Stimulated activated CD4-positive, alpha-beta T cell treated with anti-CD3 and anti-CD28 coated beads, Interleukin-4, amount 100 ng/mL, for 4 hours (primary cell): ENCODE results near the gene RNMT.
"Not testable (repeated sequence)": the region's sequence is repeated elsewhere in the genome, so short reads cannot be mapped to it uniquely, and the experiment has no call there.

Experiments used
- DNase-seq, 2 experiments: peaks; one replicate each; pipeline ENCODE4 v3.0.0-alpha.2; 2020

RNMT gene

DNA sequence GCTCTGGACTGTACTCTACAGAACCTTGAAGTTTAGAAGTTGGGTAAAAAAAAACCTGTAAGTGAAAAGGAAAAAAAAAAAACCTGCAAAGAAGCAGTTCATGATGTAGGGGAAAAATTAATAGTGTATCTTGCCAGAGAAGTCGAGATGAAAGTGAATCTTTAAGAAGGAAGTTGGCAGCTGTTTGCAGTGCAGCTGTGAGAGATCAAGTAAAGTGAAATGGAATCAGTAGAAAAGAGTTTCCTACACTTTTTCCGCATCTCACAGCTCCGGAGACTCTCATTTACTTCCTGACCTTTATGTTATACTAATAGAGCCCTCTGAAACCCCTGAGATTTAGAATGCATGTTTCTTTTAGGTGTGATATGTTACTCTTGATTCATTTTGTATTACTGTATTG, 19.2 kb downstream of the RNMT start:
- no peak for DNase-seq

GRCh38 chr18:13746633-13747032, 20.2 kb downstream of the RNMT start:
- DNase-seq: no peak

DNA sequence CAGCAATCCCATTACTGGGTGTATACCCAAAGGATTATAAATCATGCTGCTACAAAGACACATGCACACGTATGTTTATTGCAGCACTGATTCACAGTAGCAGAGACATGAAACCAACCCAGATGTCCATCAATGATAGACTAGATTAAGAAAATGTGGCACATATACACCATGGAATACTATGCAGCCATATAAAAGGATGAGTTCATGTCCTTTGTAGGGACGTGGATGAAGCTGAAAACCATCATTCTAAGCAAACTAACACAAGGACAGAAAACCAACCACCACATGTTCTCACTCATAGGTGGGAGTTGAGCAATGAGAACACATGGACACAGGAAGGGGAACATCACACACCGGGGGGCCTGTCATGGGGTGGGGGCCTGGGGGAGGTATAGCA, 25.1 kb downstream of the RNMT start:
- DNase-seq: not testable (repeated sequence)

GRCh38 chr18:13756261-13756660, 29.8 kb downstream of the RNMT start:
- no peak for DNase-seq

DNA sequence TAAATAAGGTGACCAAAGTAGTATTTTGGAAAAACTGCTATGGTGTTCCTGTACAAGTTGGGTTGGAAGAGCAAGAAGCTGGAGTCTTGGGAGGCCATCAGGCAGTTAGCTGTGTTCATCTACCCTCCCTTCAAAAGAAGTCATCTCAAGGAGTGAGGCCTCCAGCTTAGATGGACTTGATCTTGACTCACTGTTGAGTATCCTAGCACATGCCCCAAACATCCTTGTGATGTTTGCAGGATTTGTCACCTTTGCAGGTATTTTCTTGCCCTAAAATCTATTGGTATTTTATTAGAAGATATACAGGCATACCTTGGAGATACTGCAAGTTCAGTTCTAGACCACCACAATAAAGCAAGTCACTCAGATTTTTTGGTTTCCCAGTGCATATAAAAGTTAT, 30.2 kb downstream of the RNMT start:
- DNase-seq: no peak

DNA sequence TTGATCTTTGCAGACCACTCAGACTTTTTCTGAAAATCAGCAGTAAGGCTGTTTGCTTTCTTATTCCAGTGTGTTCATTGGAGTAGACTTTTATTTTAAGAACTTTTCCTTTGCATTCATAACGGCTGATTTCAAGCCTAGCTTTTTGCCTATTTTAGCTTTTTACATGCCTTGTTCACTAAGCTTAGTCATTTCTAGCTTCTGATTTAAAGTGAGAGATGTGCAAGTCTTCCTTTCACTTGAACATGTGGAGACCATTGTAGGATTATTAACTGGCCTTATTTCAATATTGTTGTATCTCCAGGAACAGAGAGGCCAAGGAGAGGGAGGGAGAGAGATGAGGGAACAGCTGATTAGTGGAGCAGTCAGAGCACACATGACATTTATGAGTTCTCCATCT, 32.1 kb downstream of the RNMT start:
- DNase-seq: no peak

DNA sequence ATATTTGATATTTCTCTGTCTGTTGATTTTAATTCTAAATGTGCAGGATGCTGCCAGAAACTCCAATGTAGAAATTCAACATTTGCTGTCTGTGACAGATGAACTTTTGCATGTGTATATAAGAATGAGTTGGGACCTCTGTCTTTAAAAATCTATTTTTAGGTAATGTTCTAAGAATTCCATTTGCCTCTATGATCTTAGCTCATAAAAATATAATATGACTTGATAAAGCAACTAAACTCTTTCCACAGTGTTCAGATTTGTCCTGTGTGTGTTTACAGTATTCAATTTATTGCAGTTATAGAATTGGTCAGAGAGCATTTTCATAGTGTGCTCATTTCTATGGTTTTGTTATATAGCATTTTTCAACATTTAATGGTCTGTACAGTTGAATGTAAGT, 33.6 kb downstream of the RNMT start:
- DNase-seq: no peak

DNA sequence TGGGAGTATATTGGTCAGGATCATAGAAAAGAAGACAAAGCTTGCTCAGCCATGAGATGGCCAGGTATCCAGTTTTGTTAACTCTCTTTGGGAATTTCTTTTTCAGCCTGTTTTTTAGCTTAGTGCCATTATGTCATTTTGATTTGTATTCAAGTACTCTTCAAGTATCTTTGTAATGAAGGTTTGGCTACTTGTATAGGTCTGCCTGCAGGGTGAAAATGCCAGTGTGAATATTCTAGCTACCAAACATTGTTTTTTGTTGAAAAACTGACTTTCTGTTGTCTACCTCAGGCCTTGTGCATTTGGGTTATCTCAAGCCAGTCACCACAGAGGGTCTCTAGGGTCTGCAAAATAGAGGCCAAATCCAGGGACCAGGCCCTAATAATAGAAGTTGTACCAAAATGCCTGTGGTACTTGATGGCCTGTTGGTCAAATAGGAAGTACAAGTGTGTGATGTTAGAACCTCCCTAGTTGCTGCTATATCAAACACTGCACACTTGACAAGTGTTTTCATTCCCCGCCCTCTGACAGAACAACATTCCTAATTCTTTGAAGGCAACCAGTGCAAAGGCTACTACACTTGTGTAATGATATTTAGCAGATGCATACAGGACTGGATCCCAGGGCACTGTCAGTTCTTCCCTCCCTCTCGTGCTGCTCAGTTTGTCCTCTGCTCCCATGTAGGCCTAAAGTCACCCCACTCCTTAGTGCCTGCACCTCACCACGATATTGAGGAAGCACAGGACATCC, 36.4 kb downstream of the RNMT start:
- no peak for DNase-seq

GRCh38 chr18:13775058-13775457, 48.6 kb downstream of the RNMT start:
- no peak for DNase-seq

DNA sequence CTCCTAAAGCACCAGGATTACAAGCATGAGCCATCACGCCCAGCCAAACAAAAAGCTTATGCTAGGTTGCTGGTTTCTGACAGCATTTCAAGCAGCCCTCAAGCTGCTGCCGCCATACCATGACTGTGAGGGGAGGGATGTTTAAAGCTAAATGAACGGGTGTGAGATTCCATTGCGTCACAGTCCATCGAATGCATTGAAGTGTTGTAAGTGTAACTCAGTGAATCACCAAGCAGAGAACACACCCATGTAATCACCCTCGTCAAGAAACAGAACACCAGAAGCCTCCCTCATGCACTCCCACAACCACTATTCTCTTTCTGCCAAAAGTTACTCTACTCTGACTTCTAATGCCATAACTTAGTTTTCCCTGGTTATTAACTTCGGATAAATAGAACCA, 64.7 kb downstream of the RNMT start:
- DNase-seq: no peak

DNA sequence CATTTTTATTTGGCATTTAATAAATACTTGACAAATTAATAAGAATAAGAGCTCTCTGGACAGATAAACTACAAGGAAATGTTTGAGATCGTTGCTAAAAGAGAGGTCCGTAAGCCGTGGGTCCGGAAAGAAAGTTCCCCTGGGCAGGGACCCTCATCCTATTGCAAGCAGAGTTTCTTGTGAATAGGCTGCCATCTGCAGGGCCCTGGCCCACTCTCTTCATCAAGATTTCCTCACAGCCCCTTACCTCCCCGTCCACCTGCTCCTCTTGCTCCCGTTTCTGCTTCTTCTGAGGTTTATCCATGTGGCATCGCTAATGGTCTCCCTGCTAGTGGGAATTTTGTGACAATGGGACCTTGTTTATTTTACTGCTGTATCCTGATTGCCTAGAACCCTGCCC, 67.3 kb downstream of the RNMT start:
- no peak for DNase-seq

DNA sequence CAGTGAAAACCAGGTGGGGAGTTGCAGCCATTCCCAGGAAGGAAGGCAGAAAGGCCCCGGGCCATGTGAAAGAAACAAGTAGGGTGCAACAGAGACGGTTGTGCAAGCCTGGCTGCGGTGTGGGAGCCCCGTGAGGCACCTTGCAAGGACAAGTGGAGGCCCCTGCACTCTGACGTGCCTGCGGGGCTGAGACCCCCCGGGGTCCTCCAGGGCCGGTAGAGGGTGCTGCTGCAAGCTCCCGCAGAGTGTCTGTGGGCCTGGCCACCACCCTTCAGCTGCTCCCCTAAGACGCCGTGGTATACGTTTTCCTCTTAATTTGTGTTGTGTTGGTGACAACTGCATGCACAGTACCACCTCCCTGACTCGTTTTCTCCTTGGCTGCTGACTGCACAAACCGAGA, 70.0 kb downstream of the RNMT start:
- DNase-seq: no peak

- no peak for DNase-seq
These were observed 70.7 kb downstream of the RNMT start for GRCh38 chr18:13797157-13797611.

GRCh38 chr18:13799396-13799795, 72.9 kb downstream of the RNMT start:
- DNase-seq: no peak

DNA sequence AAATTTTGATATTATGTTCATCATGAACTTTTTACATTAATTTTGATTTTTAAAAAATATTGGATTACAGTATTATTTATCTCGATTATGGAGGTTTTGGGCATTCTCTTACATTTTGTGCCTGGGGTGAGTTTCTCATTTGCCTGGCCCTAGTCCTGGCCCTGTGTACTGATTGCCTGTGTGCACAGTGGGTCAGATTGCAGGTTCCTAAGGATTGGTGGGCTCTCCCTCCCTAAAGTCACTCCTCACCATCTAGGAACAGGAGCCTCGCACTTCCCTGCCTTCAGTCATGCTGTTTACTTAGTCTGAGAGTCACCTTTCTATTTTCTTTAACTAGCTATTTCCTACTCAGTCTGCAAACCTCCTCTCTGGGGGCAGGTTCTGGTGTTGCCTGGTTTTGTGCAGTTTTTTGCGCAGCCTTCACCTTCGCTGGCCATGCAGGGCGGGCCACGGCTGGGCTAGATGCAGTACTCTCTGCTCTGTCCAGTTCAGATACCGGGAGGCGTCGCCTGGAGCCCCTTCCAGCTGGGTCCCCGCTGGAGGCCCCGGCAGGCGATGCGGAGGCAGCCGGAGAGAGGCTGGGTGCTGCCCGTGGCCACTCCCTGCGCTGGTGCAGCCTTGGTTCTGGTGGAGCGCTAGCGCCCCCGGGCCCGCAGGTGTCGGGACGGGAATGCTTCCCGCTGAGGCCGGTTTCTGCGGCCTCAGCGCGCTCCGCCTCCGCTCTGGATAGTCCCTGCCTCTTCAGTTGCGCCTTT, 74.2 kb downstream of the RNMT start:
- DNase-seq: peak; percentile 31 to 36

- no peak for DNase-seq
These were observed 74.8 kb downstream of the RNMT start for GRCh38 chr18:13801260-13801601.

DNA sequence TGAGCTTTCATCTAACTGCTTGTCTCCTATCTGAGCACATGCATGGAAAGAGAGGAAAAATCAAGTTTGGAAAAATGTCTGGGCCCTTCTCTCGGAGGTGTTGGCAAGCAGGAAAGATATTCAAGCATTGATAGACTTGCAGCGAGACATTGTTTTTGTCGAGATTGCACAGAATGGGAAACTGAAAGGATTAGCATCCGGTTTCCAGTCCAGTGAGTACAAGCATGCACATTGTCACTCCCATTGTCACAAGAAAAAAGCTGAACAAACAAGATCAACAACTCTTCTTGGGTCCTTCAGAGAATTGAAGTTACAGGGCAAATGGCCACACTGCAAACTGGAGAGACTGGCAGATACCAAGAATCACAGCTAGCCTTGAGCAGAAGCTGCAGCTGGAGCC, 77.8 kb downstream of the RNMT start:
- no peak for DNase-seq

DNA sequence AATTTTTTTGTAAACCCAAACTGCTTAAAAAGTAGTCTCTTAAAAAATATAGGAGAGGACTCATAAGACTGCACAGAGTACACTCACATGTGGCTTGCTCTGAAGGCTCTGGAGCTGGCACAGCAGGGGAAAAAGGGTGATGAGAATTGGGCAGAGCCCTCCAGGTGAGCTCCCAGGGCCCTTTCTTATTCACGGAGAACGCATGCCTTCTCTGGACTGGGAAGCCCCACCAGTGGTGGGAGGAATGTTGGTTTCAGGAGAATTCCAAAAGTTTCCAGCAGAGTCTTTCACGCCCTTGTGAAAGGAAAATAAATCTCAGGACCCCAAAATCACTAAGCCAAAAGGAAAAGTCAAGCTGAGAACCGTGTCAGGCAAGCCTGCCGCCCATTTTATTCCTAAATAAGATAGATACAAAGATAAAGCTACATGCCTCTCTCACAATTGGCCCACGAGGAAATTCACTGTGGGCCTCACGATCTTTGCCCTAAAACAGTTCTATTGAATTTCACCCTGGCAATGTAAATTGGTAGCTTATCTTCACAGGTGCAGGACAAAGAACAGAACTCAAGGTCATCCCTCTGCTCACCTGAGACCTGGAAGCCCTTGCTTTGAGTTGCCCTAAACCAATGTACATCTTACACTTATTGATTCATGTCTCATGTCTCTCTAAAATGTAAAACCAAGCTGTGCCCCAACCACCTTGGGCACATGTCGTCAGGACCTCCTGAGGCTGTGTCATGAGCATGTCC, 82.0 kb downstream of the RNMT start:
- no peak for DNase-seq

DNA sequence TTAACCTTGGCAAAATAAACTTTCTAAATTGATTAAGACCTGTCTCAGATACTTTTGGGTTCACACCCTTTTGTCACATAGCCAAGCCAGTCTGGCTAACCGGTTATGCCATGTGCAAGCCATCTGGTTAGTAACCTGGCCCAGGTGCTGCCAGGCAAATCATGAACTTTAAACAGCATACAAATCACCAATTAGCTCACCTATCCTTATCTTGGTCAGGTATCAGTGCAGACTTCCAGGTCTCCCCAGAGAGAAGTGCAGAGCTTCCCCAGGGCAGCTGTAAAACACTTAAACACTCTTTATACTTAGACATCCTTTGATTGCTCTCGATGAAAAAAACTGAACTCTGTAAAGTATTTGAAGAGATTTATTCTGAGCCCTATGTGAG, 82.6 kb downstream of the RNMT start:
- no peak for DNase-seq

DNA sequence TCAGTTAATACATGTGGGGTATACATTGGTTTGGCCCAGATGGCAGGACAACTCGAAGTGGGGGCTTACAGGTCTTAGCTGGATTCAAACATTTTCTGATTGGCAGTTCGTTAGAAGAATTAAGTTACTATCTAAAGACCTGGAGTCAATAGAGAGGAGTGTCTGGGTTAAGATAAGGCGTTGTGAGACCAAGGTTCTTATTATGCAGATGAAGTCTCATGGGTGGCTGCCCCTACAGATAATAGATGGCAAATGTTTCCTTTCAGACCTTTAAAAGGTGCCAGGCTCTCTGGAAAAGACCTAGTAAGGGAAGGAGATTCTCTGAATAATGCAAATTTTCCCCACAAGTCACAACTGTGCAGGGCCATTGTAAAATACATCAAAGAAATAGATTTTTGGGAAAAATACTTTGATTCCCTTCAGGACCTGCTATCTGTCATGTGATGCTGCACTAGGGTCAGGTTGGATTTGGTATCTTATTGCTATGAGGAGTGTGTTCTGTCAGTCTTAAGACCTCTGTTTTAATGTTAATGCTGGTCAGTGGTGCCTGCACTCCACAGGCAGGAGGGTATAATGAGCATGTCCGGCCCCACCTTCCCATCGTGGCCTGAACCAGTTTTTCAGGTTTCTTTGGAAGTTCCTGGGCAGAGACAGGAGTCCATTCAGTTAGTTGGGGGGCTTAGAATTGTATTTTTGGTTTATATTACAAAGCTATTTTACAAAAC, 83.2 kb downstream of the RNMT start:
- DNase-seq: no peak

GRCh38 chr18:13810950-13811485, 84.5 kb downstream of the RNMT start:
- no peak for DNase-seq

- DNase-seq: no peak
These were observed 85.5 kb downstream of the RNMT start for GRCh38 chr18:13811993-13812392.

DNA sequence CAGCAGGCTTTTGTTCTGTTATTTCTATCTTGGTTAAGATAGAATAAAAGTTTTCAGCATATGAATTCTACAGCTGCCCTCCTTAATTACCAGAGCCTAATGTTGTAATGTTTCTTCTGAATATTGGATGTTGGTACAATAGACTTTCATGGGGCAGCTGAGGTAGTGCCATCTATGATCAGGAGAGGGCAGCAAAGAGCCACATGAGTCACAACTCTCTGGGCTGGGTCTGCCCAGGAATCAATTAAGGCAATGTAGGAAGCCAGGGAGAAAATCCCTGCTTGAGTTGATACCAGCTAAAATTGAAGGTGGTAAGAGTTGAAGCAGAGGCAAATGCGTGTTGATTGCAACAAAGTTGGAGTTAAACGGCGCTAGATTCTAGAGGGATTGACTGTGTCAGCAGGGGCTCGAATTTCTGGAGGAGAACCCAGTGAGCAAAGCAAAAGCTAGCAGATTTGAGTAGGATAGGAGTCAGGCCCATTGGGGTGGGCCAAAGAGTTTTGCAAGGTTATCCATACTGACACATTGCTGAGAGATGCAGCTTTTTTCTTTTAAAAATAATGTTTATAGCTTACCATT, 86.9 kb downstream of the RNMT start:
- peak; percentile 38 to 52 for DNase-seq
